HG02970 (cell line): ENCODE measurements around the gene CCDC157.

Experiments
- ATAC-seq: cut with Tn5 transposase; IDR thresholded peaks from one replicate; pipeline ENCODE4 v1.9.1; 2021; ENCODE audit warnings: mild to moderate bottlenecking, moderate library complexity, moderate number of reproducible peaks; ENCODE audit not compliant: unreplicated experiment, low FRiP score

The CCDC157 gene

DNA sequence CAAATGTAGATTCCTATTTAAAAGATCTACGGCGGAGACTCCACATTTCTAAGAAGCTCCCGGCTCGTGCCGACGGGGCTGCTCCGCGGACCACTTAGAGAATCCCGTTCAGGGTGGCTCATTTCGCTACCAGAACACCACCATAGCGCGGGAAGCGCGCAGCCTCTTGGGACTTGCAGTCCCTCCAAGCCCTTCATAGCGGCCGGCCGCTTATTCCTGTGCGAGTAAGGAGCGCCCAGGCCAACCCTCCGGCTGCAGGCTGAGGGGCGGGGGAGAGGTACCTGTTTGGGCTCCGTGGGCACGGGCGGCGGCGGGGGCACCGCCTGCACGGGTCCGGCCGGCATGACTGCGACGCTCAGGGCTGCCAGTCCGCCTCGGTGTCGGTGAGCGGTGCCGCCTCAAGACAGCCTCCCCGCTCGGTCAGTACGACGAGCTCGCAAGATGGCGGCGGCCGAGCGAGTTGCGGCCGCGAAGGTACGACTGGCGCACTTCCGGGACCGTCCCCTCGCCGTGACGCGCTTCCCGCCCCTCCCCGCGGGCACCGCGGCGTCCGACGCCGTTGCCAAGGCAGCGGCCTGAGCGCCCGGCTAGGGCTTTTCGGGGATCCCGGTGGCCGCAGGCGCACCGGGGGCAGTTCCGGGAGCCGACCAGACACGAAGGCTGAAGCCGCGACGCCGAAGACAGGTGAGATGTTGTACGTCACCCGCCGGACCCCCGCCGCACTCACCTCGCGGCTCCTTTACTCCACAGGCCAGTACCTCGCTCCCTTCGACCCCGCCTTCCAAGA, at the start of gene CCDC157, which contains the start of gene SF3A1:
TSS of gene CCDC157 (plus strand) at position 559 of the 787 bp plus-strand sequence. CDS start 8,994 bp downstream, outside the sequence.
TSS of gene SF3A1 (minus strand) at position 446 of the 787 bp plus-strand sequence. CDS start at position 344, 102 bp downstream.
- peak; percentile 90 for ATAC-seq

DNA sequence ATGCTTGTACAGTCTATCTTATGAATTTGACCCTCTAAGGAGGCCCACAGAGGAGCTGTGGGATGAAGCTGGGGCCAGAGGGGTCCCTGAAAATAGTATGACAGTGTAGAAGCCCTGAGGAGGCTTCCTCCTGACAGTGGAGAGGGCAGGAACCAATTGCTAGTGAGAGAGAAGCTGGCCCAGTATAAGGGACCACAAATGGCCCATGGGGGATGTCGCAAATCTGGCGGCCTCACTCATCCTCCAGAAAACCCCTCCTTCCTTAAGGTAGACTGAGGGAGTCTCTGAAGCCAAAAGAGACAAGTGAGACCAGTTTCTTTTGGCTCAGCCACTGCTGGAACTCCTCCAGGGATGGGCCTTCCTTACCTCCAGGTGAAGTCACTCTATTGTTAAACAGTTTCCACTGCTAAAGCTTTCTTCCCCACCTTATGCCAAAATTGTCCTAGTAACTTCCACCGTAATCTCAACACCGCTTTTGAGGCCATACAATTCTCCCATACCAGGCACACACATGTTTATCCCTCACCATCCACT, 49.7 kb upstream of the CCDC157 start:
- no peak for ATAC-seq

GRCh38 chr22:30308093-30308492, 48.7 kb upstream of the CCDC157 start:
- ATAC-seq, result no peak

GRCh38 chr22:30308518-30309230, 48.1 kb upstream of the CCDC157 start:
- no peak for ATAC-seq

DNA sequence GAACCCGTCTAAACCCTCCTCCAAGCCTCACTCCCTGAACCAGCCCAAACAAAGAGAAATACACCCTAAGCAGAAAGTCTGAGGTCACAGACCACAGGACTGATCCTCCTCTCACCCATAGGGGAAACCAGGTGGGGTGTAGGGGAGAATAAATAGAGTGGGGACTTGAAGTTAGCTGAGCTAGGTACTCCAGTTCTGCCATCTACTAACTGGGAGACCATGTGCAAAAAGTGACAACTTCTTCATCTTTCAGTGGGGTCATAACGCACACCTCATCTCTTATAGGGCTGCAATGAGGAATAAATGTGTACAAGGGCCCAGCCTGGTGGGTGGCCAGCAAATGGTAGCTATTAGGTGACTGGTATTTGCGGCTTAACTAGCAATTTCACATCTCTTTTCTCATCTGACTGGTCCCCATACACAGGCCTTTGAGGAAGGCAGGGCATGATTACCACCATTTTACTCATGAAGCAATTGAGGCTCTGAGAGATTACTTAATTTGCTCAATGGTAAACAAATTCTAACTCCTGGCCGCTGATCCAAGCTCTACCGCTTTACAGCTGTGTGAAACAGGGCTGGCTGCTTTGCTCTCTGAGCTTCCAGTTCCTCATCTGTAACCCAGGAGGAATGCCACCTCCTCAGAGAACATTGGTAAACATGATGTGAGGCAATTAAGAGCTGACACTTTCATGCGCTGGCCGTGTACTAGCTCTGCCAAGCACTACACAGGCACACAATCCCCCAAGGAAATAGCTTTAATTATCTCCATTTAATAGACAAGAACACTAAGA, 46.7 kb upstream of the CCDC157 start:
- ATAC-seq, result no peak

DNA sequence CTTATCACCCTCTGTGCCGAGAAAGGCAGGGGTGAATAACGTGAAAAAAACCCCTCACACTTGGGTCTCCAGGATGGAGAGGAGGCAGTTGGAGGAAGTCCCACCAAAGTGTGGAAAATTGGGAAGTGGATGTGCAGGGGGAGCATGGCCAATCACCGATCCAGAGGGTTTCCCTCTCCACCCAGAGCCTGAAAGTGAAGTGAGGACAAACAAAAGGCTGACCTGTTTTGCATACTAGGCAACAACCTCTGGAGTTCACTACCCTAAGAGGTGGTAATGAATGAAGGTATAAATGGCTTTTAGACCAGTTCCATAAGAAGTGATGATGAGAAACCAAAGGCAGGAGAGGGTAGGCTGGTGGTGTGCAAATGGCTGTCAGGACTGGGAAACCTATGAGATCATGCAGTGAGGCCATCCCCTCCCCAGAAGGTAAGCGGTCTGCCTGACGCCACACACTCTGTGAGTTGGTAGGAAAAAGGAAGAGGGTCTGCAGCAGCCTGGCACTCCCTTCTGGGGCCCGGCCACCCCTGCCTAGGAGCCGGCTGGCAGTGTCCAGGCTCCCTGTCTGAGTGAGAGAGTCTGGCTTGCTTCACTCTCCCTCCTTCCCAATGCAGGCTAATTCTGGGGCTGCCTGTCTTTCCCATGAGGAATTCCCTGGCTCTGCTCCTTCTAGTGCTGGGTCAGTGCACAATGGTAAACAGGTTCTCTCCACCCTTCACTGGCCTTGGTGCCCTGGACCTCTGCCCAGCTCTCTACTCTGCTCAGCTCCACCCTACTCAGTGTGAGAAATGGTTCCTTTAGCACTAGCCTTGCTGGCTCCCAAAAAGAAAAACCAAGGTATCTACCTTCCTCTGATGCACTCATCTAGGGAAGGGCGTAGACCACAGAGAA, 45.7 kb upstream of the CCDC157 start:
- no peak for ATAC-seq

- ATAC-seq, result no peak
These were observed 44.8 kb upstream of the CCDC157 start for GRCh38 chr22:30312053-30312452.

DNA sequence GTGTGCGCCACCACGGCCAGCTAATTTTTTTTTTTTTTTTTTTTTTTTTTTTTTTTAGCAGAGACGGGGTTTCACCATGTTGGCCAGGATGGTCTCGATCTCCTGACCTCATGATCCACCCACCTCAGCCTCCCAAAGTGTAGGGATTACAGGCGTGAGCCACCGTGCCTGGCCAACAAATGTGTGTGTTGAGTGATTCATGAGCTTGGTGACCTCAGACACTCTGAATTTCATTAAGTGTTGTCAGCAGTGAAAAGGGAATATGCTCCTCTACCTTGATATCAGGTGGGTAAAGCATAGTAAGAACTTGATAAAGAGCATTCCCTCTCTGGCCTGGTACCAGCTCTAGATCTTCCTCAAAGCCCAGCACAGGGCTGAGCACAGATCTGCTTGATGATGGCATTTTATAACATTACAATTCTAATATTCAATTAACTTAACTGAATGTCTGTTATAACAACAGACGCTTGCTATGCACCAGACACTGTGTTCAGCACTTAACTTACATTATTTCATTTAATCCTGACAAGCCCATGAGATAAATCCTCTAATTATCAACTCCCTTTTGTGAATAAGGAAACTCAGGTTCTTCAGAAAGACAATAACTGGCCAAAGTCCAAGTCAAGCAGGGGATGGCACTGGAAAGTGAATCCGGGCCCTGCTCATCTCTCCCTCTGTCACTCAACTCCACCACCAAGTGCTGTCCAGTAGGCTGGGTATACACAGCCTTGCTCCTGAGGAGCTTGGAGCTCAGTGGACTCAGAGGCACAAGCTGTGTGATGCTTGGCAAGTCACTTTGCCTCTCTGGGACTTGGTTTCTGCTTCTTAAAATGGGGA, 43.1 kb upstream of the CCDC157 start:
- no peak for ATAC-seq

- no peak for ATAC-seq
These were observed 41.9 kb upstream of the CCDC157 start for GRCh38 chr22:30314915-30315314.

DNA sequence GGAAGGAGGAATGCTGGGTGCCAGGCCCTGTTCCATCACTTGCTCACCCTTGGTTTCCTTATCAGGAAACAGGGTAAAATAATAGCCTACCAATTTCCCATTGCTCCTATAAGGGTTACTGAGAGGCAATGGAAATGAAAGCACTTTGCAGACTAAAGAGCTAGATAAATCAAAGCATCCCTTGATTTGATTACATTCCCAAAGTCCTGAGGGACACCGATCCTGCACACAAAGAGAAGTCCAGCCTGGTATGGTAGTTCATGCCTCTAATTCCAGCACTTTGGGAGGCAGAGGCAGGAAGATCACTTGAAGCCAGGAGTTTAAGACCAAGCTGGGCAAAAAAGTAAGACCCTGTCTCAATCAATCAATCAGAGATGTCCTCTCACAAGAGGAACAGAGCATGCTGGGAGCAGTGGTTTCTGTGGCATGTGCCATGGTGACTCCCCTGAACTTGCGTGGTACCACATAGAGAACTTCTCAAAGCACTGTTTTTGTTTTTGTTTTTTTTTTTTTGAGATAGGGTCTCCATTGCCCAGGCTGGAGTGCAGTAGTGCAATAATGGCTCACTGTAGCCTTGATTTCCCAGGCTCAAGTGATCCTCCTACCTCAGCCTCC, 40.7 kb upstream of the CCDC157 start:
- ATAC-seq, result no peak

- no peak for ATAC-seq
These were observed 39.0 kb upstream of the CCDC157 start for GRCh38 chr22:30317778-30318177.

DNA sequence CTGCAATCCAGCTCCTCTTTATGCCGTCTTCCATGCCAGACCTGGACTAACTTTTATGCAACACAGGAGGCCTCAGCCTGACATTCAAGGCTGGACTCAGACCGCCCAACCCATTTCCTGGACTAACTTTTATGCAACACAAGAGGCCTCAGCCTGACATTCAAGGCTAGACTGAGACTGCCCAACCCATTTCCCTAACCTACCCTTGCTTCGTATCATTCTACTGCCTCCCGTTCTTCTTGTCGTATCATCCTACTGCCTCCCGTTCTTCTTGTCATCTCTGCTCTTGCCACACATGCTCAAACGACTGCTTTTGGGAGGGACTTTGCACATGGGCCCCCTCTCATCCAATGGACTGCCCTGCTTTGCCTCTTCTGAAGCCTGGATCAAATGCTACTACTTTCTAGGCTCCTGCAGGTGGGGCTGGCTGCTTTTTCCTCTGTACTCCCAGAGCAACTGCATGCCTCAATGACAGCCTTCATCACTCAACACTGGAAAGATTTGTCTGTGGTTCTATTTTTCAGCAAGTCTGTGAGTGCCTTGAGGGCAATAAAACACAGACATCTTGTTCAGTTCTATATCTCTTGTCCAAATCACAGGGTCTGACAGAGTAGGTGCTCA, 37.9 kb upstream of the CCDC157 start:
- no peak for ATAC-seq

- no peak for ATAC-seq
These were observed 36.7 kb upstream of the CCDC157 start for GRCh38 chr22:30320021-30320556.

DNA sequence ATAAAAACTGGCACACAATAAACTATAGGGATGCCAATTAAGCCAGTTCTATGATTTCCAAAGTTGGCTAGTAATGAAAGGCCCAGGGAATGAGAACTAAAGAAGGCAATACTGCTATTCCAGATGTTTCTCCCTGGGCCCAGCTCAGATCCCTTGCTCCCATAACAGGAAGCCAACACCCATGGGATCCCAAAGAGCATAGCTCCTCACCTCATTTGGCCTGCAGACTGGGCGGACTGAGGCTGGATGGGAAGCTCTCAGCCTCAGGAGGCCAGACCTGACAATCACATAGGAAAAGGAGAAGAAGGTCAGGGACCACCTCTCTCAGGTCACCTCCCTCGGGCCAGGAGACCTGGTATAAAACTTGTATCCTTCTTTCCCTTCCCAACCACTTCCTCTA, 35.3 kb upstream of the CCDC157 start:
- ATAC-seq, result no peak

GRCh38 chr22:30323246-30323645, 33.6 kb upstream of the CCDC157 start:
- ATAC-seq, result no peak

GRCh38 chr22:30324014-30324730, 32.6 kb upstream of the CCDC157 start:
- ATAC-seq, result no peak
